ENCODE data around the gene NFIA.

Gene NFIA

DNA sequence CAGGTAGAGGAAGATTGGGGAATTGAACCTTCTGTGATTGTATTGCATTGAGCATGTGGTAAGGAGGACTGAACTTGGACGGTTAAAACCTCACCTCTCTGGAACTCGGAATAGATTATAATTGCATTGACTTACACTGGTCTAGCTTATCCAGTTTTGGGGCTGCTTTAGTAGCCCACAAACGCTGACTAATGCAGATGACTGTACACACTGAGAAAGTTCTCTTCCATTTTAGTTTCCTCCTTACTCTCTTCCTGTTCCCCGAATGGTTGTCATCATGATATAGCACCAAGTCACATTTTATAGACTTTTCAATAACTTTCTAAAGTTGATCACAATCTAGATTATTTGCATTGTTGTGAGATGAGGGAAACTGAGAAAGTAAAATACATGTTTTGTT, 78.2 kb downstream of the NFIA start:
- DNase-seq: no peak

GRCh38 chr1:61162520-61163258, 80.3 kb downstream of the NFIA start:
- DNase-seq: no peak

GRCh38 chr1:61163355-61163754, 81.0 kb downstream of the NFIA start:
- no peak for DNase-seq

GRCh38 chr1:61165402-61165801, 83.0 kb downstream of the NFIA start:
- DNase-seq: no peak

- DNase-seq: no peak
Measured at GRCh38 chr1:61167309-61167708, 84.9 kb downstream of the NFIA start.

GRCh38 chr1:61169045-61169444, 86.7 kb downstream of the NFIA start:
- DNase-seq: no peak

- DNase-seq: no peak
Measured at GRCh38 chr1:61169634-61170033, 87.3 kb downstream of the NFIA start.

DNA sequence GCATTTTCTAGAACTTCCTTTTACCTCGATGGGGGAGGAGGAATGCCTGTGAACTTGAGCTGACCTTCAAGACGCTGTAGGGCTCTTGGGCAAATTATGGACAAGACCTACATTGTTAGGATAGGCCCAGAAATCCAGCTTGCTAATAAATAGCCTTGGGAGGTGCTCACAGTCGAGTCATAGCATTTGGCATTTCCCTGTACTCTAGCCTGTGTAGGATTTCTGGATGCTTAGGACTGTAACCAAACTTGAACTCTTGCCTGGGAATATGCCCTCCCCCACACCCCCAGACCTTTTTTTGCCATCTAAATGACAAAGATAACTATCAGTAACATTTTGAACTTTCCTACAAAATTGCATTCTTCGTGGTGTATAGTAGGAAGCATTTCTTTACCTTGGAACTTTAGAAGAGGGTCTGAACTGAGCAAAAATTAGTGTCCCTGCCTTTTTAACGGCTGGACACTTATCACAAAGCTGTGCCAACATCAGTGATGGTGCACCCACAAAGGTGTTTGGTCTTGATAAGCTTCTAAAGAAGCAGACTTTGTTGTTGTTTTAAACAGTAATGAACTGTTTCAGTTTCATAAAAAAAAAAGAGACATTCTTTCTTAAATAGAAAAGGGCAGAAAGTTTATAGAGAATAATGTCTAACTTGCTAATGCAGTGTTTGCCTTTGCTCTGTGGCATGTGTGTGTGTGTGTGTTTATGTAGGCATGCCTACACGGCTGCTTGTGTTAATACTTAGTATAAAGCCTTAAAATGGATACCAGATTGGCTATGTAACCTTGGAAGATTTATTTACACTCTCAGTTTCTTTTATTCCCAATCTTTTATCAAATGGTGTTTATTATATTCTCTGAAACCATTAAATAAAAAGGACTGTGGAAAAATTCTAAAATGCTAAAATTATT, 88.2 kb downstream of the NFIA start:
- DNase-seq: no peak

DNA sequence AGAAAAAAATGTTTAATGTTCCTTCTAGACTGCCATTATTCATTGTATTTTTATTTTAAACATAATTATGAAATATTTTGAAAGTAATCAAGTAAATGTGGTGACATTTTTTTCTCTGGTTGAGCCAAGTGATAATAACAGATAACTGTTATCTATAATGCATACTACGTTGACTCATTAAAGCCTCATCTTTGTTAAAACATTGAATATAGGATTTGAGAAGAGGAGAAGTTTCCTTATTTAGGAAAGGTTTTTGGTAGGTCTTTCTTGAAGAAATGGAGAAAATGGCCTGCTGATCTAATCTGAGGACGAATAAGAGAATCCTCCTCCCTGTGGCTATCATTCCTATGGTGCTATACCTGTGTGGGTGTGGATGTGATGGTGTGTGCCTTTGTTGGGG, 89.0 kb downstream of the NFIA start:
- DNase-seq: no peak

DNA sequence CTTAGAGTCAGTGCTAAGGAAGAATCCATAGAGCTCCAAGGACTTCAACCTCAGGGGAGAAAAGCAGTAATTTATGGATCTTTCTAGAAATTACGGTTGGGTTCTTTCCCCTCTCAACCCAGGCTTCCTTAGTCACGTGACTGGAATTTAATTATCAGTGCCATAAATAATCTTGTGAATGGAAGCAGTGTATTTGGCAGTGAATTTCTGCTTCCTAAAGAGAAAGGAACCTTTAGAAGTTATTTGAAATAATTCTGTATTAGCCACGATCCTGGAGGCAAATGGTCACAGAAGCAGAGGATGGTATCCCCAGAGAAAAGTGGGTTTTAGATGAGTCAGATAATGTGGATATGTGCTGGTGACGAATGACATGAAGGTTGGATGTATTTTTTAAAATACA, 89.6 kb downstream of the NFIA start:
- no peak for DNase-seq

DNA sequence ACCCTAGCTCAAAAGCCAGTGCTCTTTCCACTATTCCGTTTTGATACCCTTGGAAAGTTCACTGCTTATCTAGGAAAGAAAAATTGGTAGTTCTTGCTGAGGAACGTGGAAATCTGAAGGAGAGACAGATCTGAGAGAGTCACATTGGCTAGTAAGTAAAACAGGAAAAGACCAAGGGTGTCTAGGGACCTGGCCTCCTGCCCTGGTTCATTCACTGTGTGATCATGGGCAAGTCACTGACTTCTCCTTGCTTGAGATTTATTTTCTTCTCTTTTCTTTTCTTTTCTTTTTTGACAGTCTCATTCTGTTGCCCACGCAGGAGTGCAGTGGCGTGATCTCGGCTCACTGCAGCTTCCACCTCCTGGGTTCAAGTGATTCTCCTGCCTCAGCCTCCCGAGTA, 90.8 kb downstream of the NFIA start:
- DNase-seq: no peak

GRCh38 chr1:61174060-61174795, 91.9 kb downstream of the NFIA start:
- no peak for DNase-seq

DNA sequence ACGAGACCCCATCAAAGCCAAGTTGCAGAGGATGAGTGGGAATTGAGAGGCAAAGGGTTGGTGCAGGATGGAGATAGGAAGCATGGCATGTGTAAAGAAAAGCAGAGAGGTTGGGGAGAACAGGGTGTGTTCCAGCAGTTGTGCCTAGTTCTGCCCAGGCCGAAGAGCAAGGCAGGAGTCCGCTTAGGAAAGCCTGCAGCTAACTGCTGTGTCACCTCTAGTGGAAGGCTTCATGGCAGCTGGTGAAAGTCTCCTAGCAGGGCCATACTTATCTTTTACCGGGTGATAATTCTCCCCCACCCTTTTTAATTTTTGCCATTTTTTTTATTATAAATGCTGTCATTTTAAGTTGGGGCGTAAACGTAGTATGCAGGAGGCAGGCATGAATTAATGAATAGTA, 93.6 kb downstream of the NFIA start:
- no peak for DNase-seq

- DNase-seq: no peak
Measured at GRCh38 chr1:61181067-61182038, 99.0 kb downstream of the NFIA start.

GRCh38 chr1:61182049-61182448, 99.7 kb downstream of the NFIA start:
- DNase-seq: no peak

DNA sequence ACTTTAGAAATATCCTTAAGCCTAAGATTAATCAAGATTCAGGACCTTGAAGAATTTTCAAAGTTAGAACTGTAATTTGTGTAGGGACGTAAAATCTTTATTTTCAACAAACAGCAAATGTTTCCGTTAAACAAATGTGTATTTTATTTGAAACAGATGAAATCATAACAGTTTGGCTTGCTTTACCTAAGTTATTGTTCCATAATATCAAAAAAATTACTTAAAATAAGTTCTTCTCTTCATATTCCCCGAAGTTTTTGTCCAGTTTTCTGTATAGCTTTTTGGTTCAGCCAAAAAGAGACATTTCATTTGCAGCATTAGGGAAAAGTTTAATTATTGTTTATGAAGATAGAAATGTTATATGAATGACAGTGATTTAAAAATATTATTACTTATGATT, 100.1 kb downstream of the NFIA start:
- DNase-seq: no peak

GRCh38 chr1:61183471-61184039, 101.2 kb downstream of the NFIA start:
- DNase-seq: no peak

- DNase-seq: peak; percentile 16
Measured at GRCh38 chr1:61184040-61184713, 101.8 kb downstream of the NFIA start.

DNA sequence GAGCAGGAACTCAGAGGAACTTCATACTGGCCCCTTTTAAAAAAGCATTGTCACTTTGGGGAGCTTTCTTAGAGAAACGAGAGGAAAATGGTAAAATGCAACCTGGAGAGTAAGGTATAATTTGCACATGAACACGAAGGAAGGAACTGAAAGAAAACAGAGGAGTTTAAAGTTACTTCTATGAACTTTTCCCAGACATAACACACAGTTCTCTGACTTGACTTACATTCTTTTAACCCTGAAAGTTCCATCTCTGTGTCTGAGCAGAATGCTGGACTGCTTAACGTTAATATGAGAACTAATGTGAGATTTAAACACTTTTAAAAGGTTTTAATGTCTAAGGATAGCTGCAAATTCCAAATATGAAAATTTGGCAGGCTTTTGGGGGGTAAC, 102.3 kb downstream of the NFIA start:
- DNase-seq: no peak

DNA sequence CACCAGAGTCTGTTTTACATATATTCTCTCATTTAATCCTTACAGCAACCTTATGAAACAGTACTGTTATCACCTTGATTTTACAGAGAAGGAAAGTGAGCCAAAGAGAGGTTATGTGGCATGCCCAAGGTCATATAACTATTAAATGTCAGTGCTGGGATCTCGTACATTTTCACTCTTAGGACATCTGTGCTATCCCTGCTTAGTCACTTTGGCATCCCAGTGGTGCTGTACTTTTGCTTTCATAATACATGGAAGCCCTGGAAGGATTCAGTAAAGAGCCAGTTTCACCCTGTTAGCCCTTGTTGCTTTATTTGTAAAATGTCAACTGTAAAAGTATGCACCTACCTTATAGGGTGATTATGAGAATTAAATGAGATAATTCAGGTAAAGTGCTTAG, 104.4 kb downstream of the NFIA start:
- DNase-seq: no peak

- no peak for DNase-seq
Measured at GRCh38 chr1:61187352-61188086, 105.2 kb downstream of the NFIA start.
